ENCODE results near the gene SPEF2.

Gene SPEF2

GRCh38 chr5:35593338-35593737 lies 24.3 kb upstream of the SPEF2 start:
- Histone ChIP-seq H2AK5ac (ENCODE audit: low read length, severe bottlenecking) (no peak overlapping the region), H3K4ac (ENCODE audit: low read depth in 1 of 2, low read length in 2 of 2) (no peak overlapping the region), H2BK5ac (ENCODE audit: low read depth, low read length, poor library complexity, severe bottlenecking) (no peak overlapping the region), H3K27me3 (ENCODE audit: control insufficient read depth in 1 of 2, insufficient read depth in 1 of 2, low read length in 2 of 2) (no peaks in the 10 kb centered on the region), H4K91ac (ENCODE audit: low read length) (no peak overlapping the region), H3K9me3 (ENCODE audit: control insufficient read depth, low read length) (no peaks in the 10 kb centered on the region), H3K4me2 (ENCODE audit: low read length, poor library complexity, severe bottlenecking) (no peak overlapping the region), H3K4me3 (ENCODE audit: insufficient read depth in 1 of 2, low read depth in 1 of 2, low read length in 2 of 2) (no peak overlapping the region), H3K36me3 (ENCODE audit: control insufficient read depth in 1 of 2, insufficient read depth in 2 of 2, low read depth in 1 of 2, low read length in 2 of 2) (no peaks in the 10 kb centered on the region), H3K14ac (ENCODE audit: low read length in 2 of 2) (no peak overlapping the region), H2BK12ac (ENCODE audit: low read length in 2 of 2) (no peak overlapping the region), H3K23ac (ENCODE audit: low read length in 2 of 2) (no peak overlapping the region), H2AFZ (ENCODE audit: low read depth, low read length) (no peak overlapping the region), H3K18ac (ENCODE audit: low read depth in 1 of 2, low read length in 2 of 2) (no peak overlapping the region), H3K79me1 (replicated peaks; ENCODE audit: low read length, poor library complexity, severe bottlenecking) (no peaks in the 10 kb centered on the region), H3K9ac (ENCODE audit: low read length) (no peak overlapping the region), H3K4me1 (ENCODE audit: control insufficient read depth, insufficient read depth, low read depth, low read length) (no peaks in the 10 kb centered on the region), H4K8ac (ENCODE audit: low read length) (no peak overlapping the region), H2BK15ac (ENCODE audit: low read depth, poor library complexity, severe bottlenecking) (no peak overlapping the region), H3K27ac (ENCODE audit: low read length, poor library complexity, severe bottlenecking) (no peak overlapping the region), H2BK120ac (ENCODE audit: low read depth, low read length) (no peak overlapping the region)
- 64% methylated on average over 1 of the region's 1 CpG for WGBS
- no peak for DNase-seq

DNA sequence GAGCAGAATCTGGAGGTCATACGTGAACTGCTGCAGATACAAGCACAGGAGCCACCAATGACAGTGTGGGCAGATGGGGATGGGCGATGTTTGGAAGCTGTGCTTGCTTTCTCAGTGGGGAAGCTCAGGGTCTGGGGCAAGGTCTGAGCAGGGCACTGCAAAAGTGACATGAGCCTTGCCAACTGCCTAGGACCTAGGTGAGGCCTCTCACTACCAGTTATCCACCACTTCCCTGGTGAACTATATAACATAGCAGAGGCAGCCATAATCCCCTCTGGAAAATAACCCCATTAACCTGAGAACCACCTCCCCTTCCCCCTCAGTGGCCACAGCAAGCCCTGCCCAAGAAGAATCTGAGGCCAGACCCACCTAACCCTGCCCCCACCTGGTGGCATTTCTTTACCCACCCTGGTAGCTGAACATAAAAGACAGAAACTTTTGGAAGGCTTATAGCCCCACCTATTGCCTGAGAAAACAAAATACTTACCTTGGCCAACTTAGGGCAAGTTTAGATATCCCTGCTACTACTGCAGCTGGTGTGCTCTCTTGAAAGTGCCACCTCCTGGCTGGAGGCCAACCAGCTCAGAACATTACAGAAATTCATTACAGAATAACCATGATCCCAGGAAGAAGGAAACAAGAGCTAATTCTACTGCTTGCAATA lies 18.8 kb upstream of the SPEF2 start:
- Histone ChIP-seq H3K9me3 (ENCODE audit: control insufficient read depth, low read length) (no peaks in the 10 kb centered on the region), H2BK12ac (ENCODE audit: low read length in 2 of 2) (no peak overlapping the region), H3K18ac (ENCODE audit: low read depth in 1 of 2, low read length in 2 of 2) (no peak overlapping the region), H3K4me2 (ENCODE audit: low read length, poor library complexity, severe bottlenecking) (no peak overlapping the region), H3K23ac (ENCODE audit: low read length in 2 of 2) (no peak overlapping the region), H2BK120ac (ENCODE audit: low read depth, low read length) (no peak overlapping the region), H3K4ac (ENCODE audit: low read depth in 1 of 2, low read length in 2 of 2) (no peak overlapping the region), H2AFZ (ENCODE audit: low read depth, low read length) (no peak overlapping the region), H3K27me3 (ENCODE audit: control insufficient read depth in 1 of 2, insufficient read depth in 1 of 2, low read length in 2 of 2) (no peaks in the 10 kb centered on the region), H3K4me3 (ENCODE audit: insufficient read depth in 1 of 2, low read depth in 1 of 2, low read length in 2 of 2) (no peak overlapping the region), H3K36me3 (ENCODE audit: control insufficient read depth in 1 of 2, insufficient read depth in 2 of 2, low read depth in 1 of 2, low read length in 2 of 2) (no peaks in the 10 kb centered on the region), H4K8ac (ENCODE audit: low read length) (no peak overlapping the region), H3K27ac (ENCODE audit: low read length, poor library complexity, severe bottlenecking) (no peak overlapping the region), H4K91ac (ENCODE audit: low read length) (no peak overlapping the region), H2AK5ac (ENCODE audit: low read length, severe bottlenecking) (no peak overlapping the region), H2BK5ac (ENCODE audit: low read depth, low read length, poor library complexity, severe bottlenecking) (no peak overlapping the region), H3K79me1 (replicated peaks; ENCODE audit: low read length, poor library complexity, severe bottlenecking) (no peaks in the 10 kb centered on the region), H3K14ac (ENCODE audit: low read length in 2 of 2) (no peak overlapping the region), H3K9ac (ENCODE audit: low read length) (no peak overlapping the region), H3K4me1 (ENCODE audit: control insufficient read depth, insufficient read depth, low read depth, low read length) (no peaks in the 10 kb centered on the region), H2BK15ac (ENCODE audit: low read depth, poor library complexity, severe bottlenecking) (no peak overlapping the region)
- WGBS: 81% methylated on average over 2 of the region's 2 CpGs
- no peak for DNase-seq

GRCh38 chr5:35600591-35600990 lies 17.1 kb upstream of the SPEF2 start:
- Histone ChIP-seq H2BK5ac (ENCODE audit: low read depth, low read length, poor library complexity, severe bottlenecking) (no peak overlapping the region), H3K27me3 (ENCODE audit: control insufficient read depth in 1 of 2, insufficient read depth in 1 of 2, low read length in 2 of 2) (no peaks in the 10 kb centered on the region)

GRCh38 chr5:35608881-35609779 lies 8.5 kb upstream of the SPEF2 start:
- Histone ChIP-seq H4K8ac (ENCODE audit: low read length) (no peak overlapping the region), H2BK120ac (ENCODE audit: low read depth, low read length) (no peak overlapping the region), H2BK12ac (ENCODE audit: low read length in 2 of 2) (no peak overlapping the region), H3K14ac (ENCODE audit: low read length in 2 of 2) (no peak overlapping the region), H3K9me3 (ENCODE audit: control insufficient read depth, low read length) (peaks cover 5% of the 10 kb centered on the region), H3K27me3 (ENCODE audit: control insufficient read depth in 1 of 2, insufficient read depth in 1 of 2, low read length in 2 of 2) (no peaks in the 10 kb centered on the region), H3K4me2 (ENCODE audit: low read length, poor library complexity, severe bottlenecking) (no peak overlapping the region), H2AFZ (ENCODE audit: low read depth, low read length) (no peak overlapping the region), H3K23ac (ENCODE audit: low read length in 2 of 2) (no peak overlapping the region), H4K91ac (ENCODE audit: low read length) (no peak overlapping the region), H2AK5ac (ENCODE audit: low read length, severe bottlenecking) (no peak overlapping the region), H2BK5ac (ENCODE audit: low read depth, low read length, poor library complexity, severe bottlenecking) (no peak overlapping the region), H3K9ac (ENCODE audit: low read length) (no peak overlapping the region), H3K36me3 (ENCODE audit: control insufficient read depth in 1 of 2, insufficient read depth in 2 of 2, low read depth in 1 of 2, low read length in 2 of 2) (no peaks in the 10 kb centered on the region), H3K27ac (ENCODE audit: low read length, poor library complexity, severe bottlenecking) (no peak overlapping the region), H2BK15ac (ENCODE audit: low read depth, poor library complexity, severe bottlenecking) (no peak overlapping the region), H3K4me3 (ENCODE audit: insufficient read depth in 1 of 2, low read depth in 1 of 2, low read length in 2 of 2) (no peak overlapping the region), H3K79me1 (replicated peaks; ENCODE audit: low read length, poor library complexity, severe bottlenecking) (no peaks in the 10 kb centered on the region), H3K18ac (ENCODE audit: low read depth in 1 of 2, low read length in 2 of 2) (no peak overlapping the region), H3K4ac (ENCODE audit: low read depth in 1 of 2, low read length in 2 of 2) (no peak overlapping the region), H3K4me1 (ENCODE audit: control insufficient read depth, insufficient read depth, low read depth, low read length) (no peaks in the 10 kb centered on the region)
- WGBS: 83% methylated on average over 4 of the region's 5 CpGs
- no peak for DNase-seq

More at GRCh38 chr5:35600591-35600990, 17.1 kb upstream of the SPEF2 start:
- no peak overlapping the region for H3K4ac ChIP-seq (ENCODE audit: low read depth in 1 of 2, low read length in 2 of 2)
- H3K9ac ChIP-seq (ENCODE audit: low read length): no peak overlapping the region
- no peak overlapping the region for H4K8ac ChIP-seq (ENCODE audit: low read length)
- no peak overlapping the region for H4K91ac ChIP-seq (ENCODE audit: low read length)
- H3K36me3 ChIP-seq (ENCODE audit: control insufficient read depth in 1 of 2, insufficient read depth in 2 of 2, low read depth in 1 of 2, low read length in 2 of 2): no peaks in the 10 kb centered on the region
- no peak overlapping the region for H2AFZ ChIP-seq (ENCODE audit: low read depth, low read length)
- H3K18ac ChIP-seq (ENCODE audit: low read depth in 1 of 2, low read length in 2 of 2): no peak overlapping the region
- no peak overlapping the region for H2BK15ac ChIP-seq (ENCODE audit: low read depth, poor library complexity, severe bottlenecking)
- H2BK120ac ChIP-seq (ENCODE audit: low read depth, low read length): no peak overlapping the region
- H3K79me1 ChIP-seq (replicated peaks; ENCODE audit: low read length, poor library complexity, severe bottlenecking): no peaks in the 10 kb centered on the region
- no peaks in the 10 kb centered on the region for H3K4me1 ChIP-seq (ENCODE audit: control insufficient read depth, insufficient read depth, low read depth, low read length)
- H3K4me2 ChIP-seq (ENCODE audit: low read length, poor library complexity, severe bottlenecking): no peak overlapping the region
- H2BK12ac ChIP-seq (ENCODE audit: low read length in 2 of 2): no peak overlapping the region
- H3K27ac ChIP-seq (ENCODE audit: low read length, poor library complexity, severe bottlenecking): no peak overlapping the region
- no peak overlapping the region for H3K14ac ChIP-seq (ENCODE audit: low read length in 2 of 2)
- no peak overlapping the region for H3K23ac ChIP-seq (ENCODE audit: low read length in 2 of 2)
- H2AK5ac ChIP-seq (ENCODE audit: low read length, severe bottlenecking): no peak overlapping the region
- no peak overlapping the region for H3K4me3 ChIP-seq (ENCODE audit: insufficient read depth in 1 of 2, low read depth in 1 of 2, low read length in 2 of 2)
- DNase-seq: no peak
- H3K9me3 ChIP-seq (ENCODE audit: control insufficient read depth, low read length): peaks cover 6% of the 10 kb centered on the region

All from mesenchymal stem cell (in vitro differentiated cells and primary cell).